Tibial artery (tissue), 4 donors: ENCODE data around the gene LRP6.

ENCODE experiments used
- DNase-seq, 2 donors: peaks; one replicate each; pipeline ENCODE4 v3.0.0-alpha.2; 2019
- H3K27ac ChIP-seq, 2 donors: fragments of 200-600 bp; sonication (generic) in 1 of 2; 1 replicate in 1 of 2; 2 replicates in 1 of 2; pipeline ENCODE4 v1.5.1; 2018 to 2019; ENCODE audit warnings: mild to moderate bottlenecking in 1 of 2
- H3K27me3 ChIP-seq, 2 donors: fragments of 200-600 bp; sonication (generic) in 1 of 2; one replicate each; pipeline versions ENCODE4 v1.5.1 to v1.6.0; 2016 to 2019
- H3K36me3 ChIP-seq, 3 donors: fragments of 200-600 bp; sonication (generic) in 2 of 3; one replicate each; pipeline ENCODE4 v1.5.1; 2016 to 2019; ENCODE audit warnings: mild to moderate bottlenecking in 2 of 3
- H3K4me1 ChIP-seq, 4 donors: fragments of 200-600 bp; sonication (generic) in 2 of 4; 1 replicate in 3 of 4; 2 replicates in 1 of 4; pipeline ENCODE4 v1.5.1; 2016 to 2019
- H3K4me3 ChIP-seq, 2 donors: fragments of 200-600 bp; sonication (generic) in 1 of 2; 1 replicate in 1 of 2; 2 replicates in 1 of 2; pipeline ENCODE4 v1.5.1; 2018 to 2019; ENCODE audit warnings: mild to moderate bottlenecking in 2 of 2
- H3K9me3 ChIP-seq, 3 donors: fragments of 200-600 bp; sonication (generic) in 1 of 3; one replicate each; pipeline ENCODE4 v1.5.1; 2016 to 2019
- intact Hi-C: fragments of 100-400 bp; cut with DNase I; formaldehyde crosslinking; loops from one replicate; pipeline ENCODE4 v1.15.0; 2023; ENCODE audit warnings: low total_unique reads
- TF ChIP-seq, protein P1 (sequence below), 2 experiments: fragments of 200-600 bp in 1 of 2; fragments of 450-650 bp in 1 of 2; IDR thresholded peaks; one replicate each; pipeline ENCODE4 v1.5.1; 2017 to 2019; ENCODE audit warnings: antibody characterized with exemption in 2 of 2, mild to moderate bottlenecking in 1 of 2, moderate library complexity in 1 of 2

The LRP6 gene

DNA sequence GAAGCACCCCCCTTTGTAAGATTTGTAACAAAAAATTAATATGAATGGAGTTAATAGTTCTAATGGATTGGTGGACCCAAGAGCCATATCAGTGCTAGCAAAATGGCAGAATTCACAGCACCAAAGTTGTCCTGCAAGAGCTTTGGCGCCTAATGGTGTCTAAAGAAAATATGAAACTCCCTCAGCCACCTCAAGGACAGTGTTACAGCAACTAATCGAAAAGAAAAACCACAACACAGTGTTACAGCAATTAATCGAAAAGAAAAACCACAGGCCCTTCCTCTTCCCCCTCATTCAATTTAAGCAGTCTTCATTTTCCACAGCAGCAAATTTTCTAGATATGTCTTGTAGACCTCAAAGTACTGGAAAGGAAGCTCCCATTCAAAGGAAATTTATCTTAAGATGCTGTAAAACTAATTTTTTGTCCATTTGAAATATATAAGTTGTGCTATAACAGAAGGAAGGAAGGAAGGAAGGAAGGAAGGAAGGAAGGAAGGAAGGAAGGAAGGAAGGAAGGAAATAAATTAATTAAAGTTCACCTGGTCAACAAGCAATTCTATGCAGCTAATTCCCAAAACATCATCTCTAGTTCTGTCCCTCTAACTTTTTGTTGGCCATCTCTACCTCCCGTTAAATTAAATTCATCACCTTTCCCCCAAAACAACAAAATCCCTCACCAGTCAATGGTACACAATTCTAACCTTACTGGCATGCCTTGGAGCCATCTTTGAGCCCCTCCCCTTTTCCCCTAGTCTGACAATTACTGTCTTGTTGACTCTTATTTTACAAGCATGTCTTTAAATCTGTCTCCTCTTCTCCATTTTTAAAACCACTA lies 17.4 kb downstream of the LRP6 start:
- Histone ChIP-seq H3K4me3 (no peak overlapping the region), H3K36me3 (no peaks in the 10 kb centered on the region), H3K27me3 (no peaks in the 10 kb centered on the region), H3K4me1 (peaks cover 0 to 4% (median 0%) of the 10 kb centered on the region in 4 donors), H3K27ac (no peak overlapping the region), H3K9me3 (no peaks in the 10 kb centered on the region)
- TF ChIP-seq, protein P1, sequence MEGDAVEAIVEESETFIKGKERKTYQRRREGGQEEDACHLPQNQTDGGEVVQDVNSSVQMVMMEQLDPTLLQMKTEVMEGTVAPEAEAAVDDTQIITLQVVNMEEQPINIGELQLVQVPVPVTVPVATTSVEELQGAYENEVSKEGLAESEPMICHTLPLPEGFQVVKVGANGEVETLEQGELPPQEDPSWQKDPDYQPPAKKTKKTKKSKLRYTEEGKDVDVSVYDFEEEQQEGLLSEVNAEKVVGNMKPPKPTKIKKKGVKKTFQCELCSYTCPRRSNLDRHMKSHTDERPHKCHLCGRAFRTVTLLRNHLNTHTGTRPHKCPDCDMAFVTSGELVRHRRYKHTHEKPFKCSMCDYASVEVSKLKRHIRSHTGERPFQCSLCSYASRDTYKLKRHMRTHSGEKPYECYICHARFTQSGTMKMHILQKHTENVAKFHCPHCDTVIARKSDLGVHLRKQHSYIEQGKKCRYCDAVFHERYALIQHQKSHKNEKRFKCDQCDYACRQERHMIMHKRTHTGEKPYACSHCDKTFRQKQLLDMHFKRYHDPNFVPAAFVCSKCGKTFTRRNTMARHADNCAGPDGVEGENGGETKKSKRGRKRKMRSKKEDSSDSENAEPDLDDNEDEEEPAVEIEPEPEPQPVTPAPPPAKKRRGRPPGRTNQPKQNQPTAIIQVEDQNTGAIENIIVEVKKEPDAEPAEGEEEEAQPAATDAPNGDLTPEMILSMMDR (IDR thresholded peaks at IDR 0.05): no peak
- intact Hi-C loops: no loop called here
- DNase-seq: no peak

DNA sequence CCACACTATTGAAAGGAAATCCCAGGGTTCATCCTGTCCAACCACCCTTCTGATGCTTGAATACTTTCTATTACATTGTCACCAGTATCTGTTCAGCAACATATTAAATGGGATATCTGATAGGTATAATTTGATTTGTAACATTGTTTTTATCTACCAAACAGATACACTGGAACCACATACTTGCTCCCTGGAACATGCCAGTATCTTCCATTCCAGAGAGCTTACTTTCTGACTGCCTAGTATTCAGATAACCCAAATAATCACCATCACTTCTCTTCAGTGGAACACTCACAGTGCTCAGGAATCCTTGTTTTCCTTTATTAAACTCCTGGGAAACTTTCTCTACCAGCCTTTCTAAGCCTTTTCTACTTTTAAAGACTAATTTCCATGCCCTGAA lies 19.3 kb downstream of the LRP6 start:
- TF ChIP-seq, protein P1 (IDR thresholded peaks at IDR 0.05): no peak
- intact Hi-C loops: no loop called here
- DNase-seq: no peak
- Histone ChIP-seq H3K27ac (no peak overlapping the region), H3K27me3 (no peaks in the 10 kb centered on the region), H3K4me1 (peaks cover 0 to 10% (median 4%) of the 10 kb centered on the region in 4 donors), H3K36me3 (peaks cover 0 to 8% (median 0%) of the 10 kb centered on the region in 3 donors), H3K4me3 (no peak overlapping the region), H3K9me3 (no peaks in the 10 kb centered on the region)

DNA sequence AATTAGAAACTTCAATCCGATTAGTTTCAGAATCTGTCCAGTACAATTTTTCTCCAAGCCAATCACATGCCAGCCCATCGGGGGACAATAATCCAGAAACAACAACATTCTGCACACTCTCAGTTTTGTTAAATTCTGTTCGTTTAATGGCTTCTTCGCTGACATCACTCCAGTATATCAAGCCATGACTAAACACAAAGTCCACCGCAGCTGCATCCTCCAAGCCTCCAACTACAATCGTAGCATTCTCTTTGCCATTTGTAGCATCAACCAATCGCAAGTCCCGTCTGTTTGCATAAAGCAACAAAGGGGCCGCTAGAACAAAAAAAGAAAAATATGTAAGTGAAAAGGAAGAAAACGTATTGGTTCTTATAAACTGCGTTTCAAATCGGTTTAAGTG lies 22.5 kb downstream of the LRP6 start:
- Histone ChIP-seq H3K36me3 (peaks cover 0 to 8% (median 0%) of the 10 kb centered on the region in 3 donors), H3K4me1 (peaks cover 0 to 11% (median 5%) of the 10 kb centered on the region in 4 donors), H3K27ac (no peak overlapping the region), H3K4me3 (no peak overlapping the region), H3K9me3 (no peaks in the 10 kb centered on the region), H3K27me3 (no peaks in the 10 kb centered on the region)
- intact Hi-C loops: no loop called here
- no peak for DNase-seq
- TF ChIP-seq, protein P1 (IDR thresholded peaks at IDR 0.05): no peak

DNA sequence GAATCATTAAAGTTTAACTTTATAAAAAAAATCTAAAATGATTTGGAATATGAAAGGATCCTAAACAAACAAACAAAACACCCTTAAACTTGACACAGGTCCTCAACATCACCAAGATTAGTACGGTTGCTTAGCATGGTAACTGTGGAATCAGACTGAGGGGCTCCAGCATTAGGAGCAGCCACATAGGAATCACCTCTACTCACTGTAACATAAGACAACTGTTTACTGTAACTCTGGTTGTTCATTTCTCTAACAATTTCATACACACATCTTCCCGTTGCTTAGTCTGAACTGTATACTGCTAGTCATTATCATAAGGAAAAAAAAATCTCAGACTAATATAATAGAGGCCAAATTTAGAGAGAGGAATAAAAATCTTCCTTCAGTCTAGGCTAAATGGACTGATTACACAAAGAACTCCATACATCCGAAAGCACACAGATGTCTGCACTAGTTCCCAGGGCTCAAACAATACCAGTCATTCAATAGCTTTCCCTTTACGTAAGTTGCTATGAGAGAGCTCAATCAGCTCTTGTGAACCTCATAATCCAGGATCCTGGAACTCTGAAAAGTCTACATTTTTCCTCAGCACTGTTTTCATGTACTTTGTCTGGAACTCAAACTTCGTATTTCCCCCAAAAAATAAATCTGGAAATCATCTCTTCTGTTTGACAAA lies 26.0 kb downstream of the LRP6 start:
- no peak for DNase-seq
- TF ChIP-seq, protein P1 (IDR thresholded peaks at IDR 0.05): no peak
- Histone ChIP-seq H3K4me3 (no peak overlapping the region), H3K27ac (no peak overlapping the region), H3K9me3 (no peaks in the 10 kb centered on the region), H3K27me3 (no peaks in the 10 kb centered on the region), H3K36me3 (peaks cover 0 to 8% (median 0%) of the 10 kb centered on the region in 3 donors), H3K4me1 (peaks cover 0 to 23% (median 7%) of the 10 kb centered on the region in 4 donors)
- intact Hi-C loops: no loop called here

DNA sequence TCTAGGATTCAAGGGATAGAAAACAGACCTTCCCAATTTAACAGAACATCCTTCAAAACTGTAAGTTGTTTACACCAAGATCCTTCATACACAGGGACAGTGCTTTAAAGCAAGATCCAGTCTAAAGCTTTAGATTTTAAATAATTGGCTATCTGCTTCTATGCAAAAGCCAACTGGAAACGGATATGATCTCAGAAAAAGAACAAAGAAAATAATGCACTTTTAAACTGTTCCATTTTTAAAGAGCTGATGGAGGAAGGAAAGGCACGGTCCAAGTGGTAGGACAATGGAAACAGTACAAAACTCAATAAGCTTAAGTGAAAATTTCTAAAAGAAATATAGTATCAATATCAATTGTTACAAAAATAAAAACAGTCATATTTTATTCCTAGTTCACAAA lies 27.7 kb downstream of the LRP6 start:
- intact Hi-C loops: no loop called here
- Histone ChIP-seq H3K27ac (no peak overlapping the region), H3K4me3 (no peak overlapping the region), H3K27me3 (no peaks in the 10 kb centered on the region), H3K9me3 (no peaks in the 10 kb centered on the region), H3K36me3 (peaks cover 0 to 7% (median 0%) of the 10 kb centered on the region in 3 donors), H3K4me1 (peaks cover 0 to 23% (median 7%) of the 10 kb centered on the region in 4 donors)
- TF ChIP-seq, protein P1 (IDR thresholded peaks at IDR 0.05): no peak
- DNase-seq: no peak
